H7 (cell line): Measurements from ENCODE around the gene TMED10. TPM values are rescaled to one million over a fixed set of nuclear protein-coding genes. Genes with fewer than 3 reads are reported as not detected.

Source experiments
- DNase-seq: peaks from one replicate; pipeline ENCODE4 v3.0.0; 2012
- H3K27me3 ChIP-seq: 2 replicates; pipeline ENCODE4 v1.6.0; 2011; ENCODE audit warnings: mild to moderate bottlenecking, low read length; ENCODE audit not compliant: control insufficient read depth, insufficient read depth
- H3K36me3 ChIP-seq: replicated peaks from 2 replicates; pipeline ENCODE4 v1.5.1; 2011; ENCODE audit warnings: low read length; ENCODE audit not compliant: control insufficient read depth, insufficient read depth
- H3K4me3 ChIP-seq: 2 replicates; pipeline ENCODE4 v1.5.1; 2011; ENCODE audit warnings: low read depth, mild to moderate bottlenecking, control low read depth, low read length, moderate library complexity; ENCODE audit not compliant: insufficient read depth
- total RNA-seq: library from RNA; depleted of rRNA; stranded (reverse); fragments of >200 nt; shearing (Covaris generic); gene quantifications from 2 replicates; pipeline ENCODE4 v1.2.3, GENCODE V29; 2014

TMED10 gene
- total RNA-seq, 1 experiment from 2014 or later: 240 TPM

GRCh38 chr14:75202657-75203056 lies 26.2 kb upstream of the TMED10 start:
- no peak overlapping the region for H3K4me3 ChIP-seq
- H3K36me3 ChIP-seq: no peaks in the 10 kb centered on the region
- no peak for DNase-seq
- no peaks in the 10 kb centered on the region for H3K27me3 ChIP-seq

GRCh38 chr14:75201087-75201486 lies 24.7 kb upstream of the TMED10 start:
- H3K27me3 ChIP-seq: no peaks in the 10 kb centered on the region
- DNase-seq: no peak
- H3K4me3 ChIP-seq: no peak overlapping the region
- H3K36me3 ChIP-seq: no peaks in the 10 kb centered on the region

GRCh38 chr14:75200451-75200850 lies 24.0 kb upstream of the TMED10 start:
- H3K36me3 ChIP-seq: no peaks in the 10 kb centered on the region
- H3K27me3 ChIP-seq: no peaks in the 10 kb centered on the region
- no peak overlapping the region for H3K4me3 ChIP-seq
- no peak for DNase-seq

DNA sequence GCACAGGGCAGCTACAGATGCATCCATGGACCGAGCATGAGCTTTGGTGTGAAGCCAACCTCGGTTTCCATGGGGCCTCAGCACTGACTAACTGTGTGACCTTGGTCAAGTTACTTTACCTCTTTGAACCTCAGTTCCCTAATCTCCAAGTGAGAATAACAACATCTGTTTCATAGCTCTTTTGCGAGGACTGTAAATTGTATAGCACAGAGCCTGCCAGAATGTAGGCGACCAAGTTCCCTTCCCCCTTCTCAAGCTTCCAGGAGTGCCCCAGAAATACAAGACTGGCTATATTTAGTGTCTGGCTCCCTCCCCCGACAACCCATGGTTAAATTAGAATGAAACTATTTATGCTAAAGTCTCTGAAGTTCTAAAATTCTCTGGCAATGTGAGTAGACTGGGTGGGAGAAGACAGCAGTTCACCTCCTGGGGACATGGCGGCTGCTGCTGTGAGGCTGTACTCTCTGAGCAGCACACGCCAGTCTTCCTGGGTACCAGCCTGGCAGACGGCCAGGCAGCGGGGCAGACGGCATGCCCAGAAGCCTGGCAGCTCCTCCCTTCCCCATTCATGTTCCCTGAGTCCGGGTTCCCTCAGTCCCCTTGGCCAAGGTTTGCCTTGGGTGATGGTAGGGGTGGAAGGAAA lies 22.0 kb upstream of the TMED10 start:
- H3K4me3 ChIP-seq: no peak overlapping the region
- no peaks in the 10 kb centered on the region for H3K36me3 ChIP-seq
- H3K27me3 ChIP-seq: no peaks in the 10 kb centered on the region
- no peak for DNase-seq

- H3K27me3 ChIP-seq: no peaks in the 10 kb centered on the region
Observed at GRCh38 chr14:75197338-75197737, 20.9 kb upstream of the TMED10 start.

DNA sequence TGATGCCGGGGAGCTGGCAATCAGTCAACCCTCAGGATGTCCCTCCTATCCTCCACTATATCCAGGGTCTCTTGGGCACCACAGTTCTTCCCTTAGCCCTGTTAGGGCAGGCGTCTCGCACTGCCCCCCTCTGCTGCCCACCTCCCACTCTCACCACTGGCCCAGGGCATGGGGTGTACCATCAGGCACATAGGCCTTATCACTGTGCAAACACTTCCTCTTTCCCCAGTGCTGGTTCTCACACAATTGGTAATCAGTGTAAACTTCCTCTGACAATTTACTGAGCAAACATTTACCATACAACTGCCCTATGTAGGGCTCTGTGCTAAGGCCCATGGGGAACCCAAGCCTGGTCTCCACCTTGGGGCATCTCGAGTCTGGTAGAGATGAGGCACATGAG lies 20.1 kb upstream of the TMED10 start:
- H3K27me3 ChIP-seq: no peaks in the 10 kb centered on the region
- DNase-seq: no peak
- H3K36me3 ChIP-seq: no peaks in the 10 kb centered on the region
- no peak overlapping the region for H3K4me3 ChIP-seq

More at GRCh38 chr14:75197338-75197737, 20.9 kb upstream of the TMED10 start:
- no peaks in the 10 kb centered on the region for H3K36me3 ChIP-seq
- H3K4me3 ChIP-seq: no peak overlapping the region
- no peak for DNase-seq

DNA sequence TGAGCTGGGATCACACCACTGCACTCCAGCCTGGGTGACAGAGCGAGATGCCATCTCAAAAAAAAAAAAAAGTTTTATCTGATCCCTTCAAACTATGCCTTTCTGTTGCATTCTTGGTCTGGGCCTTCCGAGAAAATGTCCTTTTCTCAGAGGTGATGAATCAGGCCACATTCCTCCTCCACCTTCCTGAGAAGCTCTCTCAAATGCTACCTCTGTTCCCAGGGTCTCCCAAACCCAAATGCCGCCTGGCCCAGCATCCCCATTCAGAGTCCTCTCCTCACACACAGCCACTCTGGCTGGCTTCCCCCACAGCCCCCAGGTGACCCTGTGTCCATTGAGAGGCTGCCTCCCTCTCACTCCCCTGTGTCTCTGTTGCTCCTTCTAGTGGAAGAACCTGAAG lies 19.7 kb upstream of the TMED10 start:
- DNase-seq: no peak
- no peak overlapping the region for H3K4me3 ChIP-seq
- no peaks in the 10 kb centered on the region for H3K36me3 ChIP-seq
- H3K27me3 ChIP-seq: no peaks in the 10 kb centered on the region

GRCh38 chr14:75191100-75191499 lies 14.7 kb upstream of the TMED10 start:
- H3K4me3 ChIP-seq: no peak overlapping the region
- no peaks in the 10 kb centered on the region for H3K27me3 ChIP-seq
- DNase-seq: no peak
- no peaks in the 10 kb centered on the region for H3K36me3 ChIP-seq

DNA sequence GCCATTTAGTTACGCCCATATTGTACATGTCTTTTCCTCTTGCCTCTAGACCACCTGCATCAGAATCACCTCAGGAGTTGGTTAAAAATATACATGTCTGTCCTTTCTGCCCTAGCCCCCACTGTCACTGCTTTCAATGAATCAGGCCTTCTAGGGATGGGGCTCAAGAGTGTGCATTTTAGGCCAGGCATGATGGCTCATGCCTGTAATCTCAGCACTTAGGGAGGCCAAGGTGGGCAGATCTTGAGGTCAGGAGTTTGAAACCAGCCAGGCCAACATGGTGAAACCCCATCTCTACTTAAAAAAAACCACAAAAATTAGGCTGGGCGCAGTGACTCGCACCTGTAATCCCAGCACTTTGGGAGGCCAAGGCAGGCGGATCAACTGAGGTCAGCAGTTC lies 13.6 kb upstream of the TMED10 start:
- no peaks in the 10 kb centered on the region for H3K36me3 ChIP-seq
- no peak overlapping the region for H3K4me3 ChIP-seq
- no peak for DNase-seq
- no peaks in the 10 kb centered on the region for H3K27me3 ChIP-seq

DNA sequence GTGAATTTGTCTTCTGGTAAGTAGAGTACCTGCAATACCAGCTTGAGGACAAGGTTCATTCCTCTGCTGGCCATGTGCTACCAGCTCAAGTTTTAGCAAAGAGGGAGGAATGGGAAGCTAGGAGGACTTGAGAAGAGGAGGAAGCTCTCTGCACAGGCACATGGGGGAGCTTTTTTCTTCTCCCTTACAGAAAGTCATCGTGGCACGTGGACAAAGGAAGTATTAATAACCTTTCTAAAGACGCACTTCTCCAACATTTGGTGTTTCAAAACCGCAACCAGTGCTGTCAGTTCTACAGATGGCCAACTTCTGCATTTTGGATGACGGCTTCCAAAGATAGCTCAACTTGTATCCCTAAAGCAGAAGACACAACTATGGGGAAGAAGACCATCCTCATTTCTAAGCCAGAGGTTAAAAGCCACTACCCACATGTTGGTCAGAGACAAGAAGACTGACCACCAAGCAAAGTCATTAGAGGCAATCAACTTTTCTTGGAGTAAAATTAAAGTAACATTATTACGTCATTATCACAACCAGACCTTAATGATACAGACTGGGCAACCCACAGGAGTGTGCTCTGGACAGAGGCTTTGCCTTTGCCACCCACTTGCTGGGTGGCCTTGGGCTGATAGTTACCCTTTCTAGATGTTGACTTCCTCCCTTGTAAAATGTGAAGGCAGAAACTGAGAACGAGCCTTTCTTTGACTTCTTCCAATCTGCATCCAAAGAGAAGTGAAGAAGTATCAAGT lies 12.3 kb upstream of the TMED10 start:
- DNase-seq: no peak
- no peaks in the 10 kb centered on the region for H3K36me3 ChIP-seq
- H3K27me3 ChIP-seq: no peaks in the 10 kb centered on the region
- H3K4me3 ChIP-seq: no peak overlapping the region

- no peak overlapping the region for H3K4me3 ChIP-seq
- H3K36me3 ChIP-seq: no peaks in the 10 kb centered on the region
- no peaks in the 10 kb centered on the region for H3K27me3 ChIP-seq
- no peak for DNase-seq
Observed at GRCh38 chr14:75188086-75188485, 11.7 kb upstream of the TMED10 start.

DNA sequence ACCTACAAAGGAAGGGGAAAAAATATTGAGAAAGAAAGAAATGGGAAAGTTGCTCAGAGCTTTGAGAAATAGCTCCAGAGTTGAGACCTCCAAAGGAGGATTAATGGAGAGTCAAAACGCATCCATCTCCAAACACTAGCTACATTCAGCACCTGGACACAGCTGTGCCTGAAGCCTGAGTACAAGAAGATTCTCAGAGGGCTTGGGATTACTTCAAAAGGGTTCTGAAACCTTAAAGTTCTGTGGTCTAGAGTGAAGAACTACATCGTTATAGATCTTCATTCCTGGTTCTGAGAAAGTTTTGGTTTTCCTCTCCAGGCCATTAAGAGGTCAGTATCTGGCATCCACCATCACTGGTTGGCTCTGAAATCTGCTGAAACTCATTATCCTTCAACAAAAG lies 10.5 kb upstream of the TMED10 start:
- no peaks in the 10 kb centered on the region for H3K27me3 ChIP-seq

DNA sequence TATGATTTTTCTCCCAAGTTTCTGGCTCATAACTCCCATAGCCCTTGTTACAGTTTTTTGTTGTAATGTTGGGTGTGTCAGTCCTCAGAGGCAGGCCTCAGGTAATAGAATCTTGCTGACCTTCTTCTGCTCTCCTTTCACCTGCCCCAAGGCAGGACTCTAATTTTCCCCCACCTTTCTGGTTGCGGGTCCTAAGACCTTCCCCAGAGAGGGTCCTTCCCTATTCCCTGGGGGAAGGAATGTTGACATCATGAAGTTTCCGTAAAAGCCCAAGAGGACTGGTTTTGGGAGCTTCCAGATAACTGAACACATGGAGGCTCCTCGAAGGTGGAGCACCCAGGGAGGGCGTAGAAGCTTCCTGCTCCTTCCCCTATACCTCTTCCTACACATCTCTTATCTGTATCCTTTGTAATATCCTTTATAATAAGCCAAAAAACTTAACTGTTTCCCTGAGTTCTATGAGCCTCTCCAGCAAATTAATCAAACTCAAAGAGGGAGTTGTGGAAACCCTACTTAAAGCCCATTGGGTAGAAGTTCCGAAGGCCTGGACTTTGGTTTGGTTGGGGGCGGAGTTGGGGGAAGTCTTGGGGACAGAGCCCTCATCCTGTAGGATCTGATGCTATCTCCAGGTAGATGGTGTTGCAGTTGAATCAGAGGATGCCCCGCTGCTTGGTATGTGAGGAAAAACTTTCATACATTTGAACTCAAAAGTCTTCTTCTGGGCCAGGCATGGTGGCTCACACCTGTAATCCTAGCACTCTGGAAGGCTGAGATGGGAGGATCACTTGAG lies 9.0 kb upstream of the TMED10 start:
- Histone ChIP-seq H3K27me3 (no peaks in the 10 kb centered on the region), H3K36me3 (no peaks in the 10 kb centered on the region), H3K4me3 (no peak overlapping the region)
- DNase-seq: no peak

More for the DNA sequence above, 10.5 kb upstream of the TMED10 start:
- Histone ChIP-seq H3K36me3 (no peaks in the 10 kb centered on the region), H3K4me3 (no peak overlapping the region)
- no peak for DNase-seq

GRCh38 chr14:75184492-75184891 lies 8.1 kb upstream of the TMED10 start:
- no peaks in the 10 kb centered on the region for H3K27me3 ChIP-seq
- no peak for DNase-seq
- H3K36me3 ChIP-seq: no peaks in the 10 kb centered on the region
- H3K4me3 ChIP-seq: no peak overlapping the region

GRCh38 chr14:75184039-75184438 lies 7.6 kb upstream of the TMED10 start:
- no peak overlapping the region for H3K4me3 ChIP-seq
- no peaks in the 10 kb centered on the region for H3K27me3 ChIP-seq
- no peak for DNase-seq
- H3K36me3 ChIP-seq: no peaks in the 10 kb centered on the region
